ENCODE results near the gene HERC2.

DNA sequence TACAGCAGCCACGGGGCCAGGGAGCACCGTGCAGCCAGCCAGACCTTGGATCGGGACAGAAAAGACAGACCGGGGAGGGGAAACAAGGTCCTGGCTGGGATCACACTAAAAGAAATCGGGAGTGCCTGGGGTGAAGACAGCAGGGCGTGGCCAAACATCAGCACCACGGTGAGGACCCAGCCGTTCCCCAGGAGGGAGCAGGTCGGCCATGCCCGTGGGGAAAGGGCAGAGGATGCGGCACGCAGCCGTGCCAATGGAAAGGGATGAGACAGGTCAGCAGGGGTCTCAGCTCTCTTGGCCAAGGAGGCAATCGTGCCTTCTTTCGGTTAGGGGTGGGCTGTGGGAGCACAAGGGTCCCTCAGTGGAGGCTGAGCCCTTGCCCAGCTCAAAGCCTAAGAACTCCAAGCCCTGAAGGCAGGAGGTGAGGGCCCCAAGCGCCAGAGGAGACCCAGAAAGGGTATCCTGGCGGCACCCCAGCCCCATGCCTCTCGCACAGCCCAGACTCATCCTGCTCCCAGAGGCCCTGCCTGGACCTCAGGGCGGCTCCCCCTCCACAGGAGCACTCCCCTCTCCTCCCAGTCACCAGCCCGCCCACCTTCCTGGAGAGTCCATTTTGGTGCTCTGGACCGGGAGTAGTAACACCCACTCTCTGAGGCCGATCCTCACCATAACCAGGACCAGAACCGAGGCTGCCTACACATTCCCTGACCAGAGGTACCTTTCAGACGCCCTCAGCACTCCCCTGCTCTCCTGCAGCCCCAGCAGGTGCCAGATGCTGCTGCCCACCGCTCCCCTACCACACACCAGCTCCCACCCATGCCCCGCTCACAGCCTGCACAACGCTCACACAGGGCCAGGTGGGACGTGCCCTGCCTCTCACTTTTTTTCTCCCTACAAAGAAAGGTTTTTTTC lies 199.7 kb downstream of the HERC2 start:
- no peak for TF ChIP-seq POLR2A (IDR thresholded peaks at IDR 0.05)
- TF ChIP-seq, protein P1, sequence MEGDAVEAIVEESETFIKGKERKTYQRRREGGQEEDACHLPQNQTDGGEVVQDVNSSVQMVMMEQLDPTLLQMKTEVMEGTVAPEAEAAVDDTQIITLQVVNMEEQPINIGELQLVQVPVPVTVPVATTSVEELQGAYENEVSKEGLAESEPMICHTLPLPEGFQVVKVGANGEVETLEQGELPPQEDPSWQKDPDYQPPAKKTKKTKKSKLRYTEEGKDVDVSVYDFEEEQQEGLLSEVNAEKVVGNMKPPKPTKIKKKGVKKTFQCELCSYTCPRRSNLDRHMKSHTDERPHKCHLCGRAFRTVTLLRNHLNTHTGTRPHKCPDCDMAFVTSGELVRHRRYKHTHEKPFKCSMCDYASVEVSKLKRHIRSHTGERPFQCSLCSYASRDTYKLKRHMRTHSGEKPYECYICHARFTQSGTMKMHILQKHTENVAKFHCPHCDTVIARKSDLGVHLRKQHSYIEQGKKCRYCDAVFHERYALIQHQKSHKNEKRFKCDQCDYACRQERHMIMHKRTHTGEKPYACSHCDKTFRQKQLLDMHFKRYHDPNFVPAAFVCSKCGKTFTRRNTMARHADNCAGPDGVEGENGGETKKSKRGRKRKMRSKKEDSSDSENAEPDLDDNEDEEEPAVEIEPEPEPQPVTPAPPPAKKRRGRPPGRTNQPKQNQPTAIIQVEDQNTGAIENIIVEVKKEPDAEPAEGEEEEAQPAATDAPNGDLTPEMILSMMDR (IDR thresholded peaks at IDR 0.05) = no peak
